IMR-90 (cell line): Measurements from ENCODE around the gene COQ10A. TPM values are rescaled to one million over a fixed set of nuclear protein-coding genes. Genes with fewer than 3 reads are reported as not detected.

Source experiments
- ATAC-seq: fragments of 200-7000 bp; cut with Tn5 transposase; 2 replicates; pipeline ENCODE4 v1.9.1; 2020; ENCODE audit warnings: low read depth, mild to moderate bottlenecking, moderate library complexity
- BruUV-seq: library from RNA; stranded (reverse); fragments of 400-500 nt; replicated peaks from 2 replicates; lab custom pipeline; 2021; lab: Mats Ljungman, UMichigan
- CTCF ChIA-PET: fragments of 300-600 bp; formaldehyde crosslinking; extraction: SDS; loops from one replicate; lab custom pipeline; 2021; ENCODE audit warnings: antibody characterized with exemption; lab: Yijun Ruan, JAX
- POLR2A ChIA-PET: fragments of 300-600 bp; sonication (Branson Sonifier 250); formaldehyde crosslinking; loops from one replicate; lab custom pipeline; 2022; ENCODE audit warnings: antibody characterized with exemption; ENCODE audit not compliant: unreplicated experiment; lab: Charles Lee
- DNase-seq: peaks from one replicate; pipeline ENCODE4 v3.0.0; 2013
- H2AFZ ChIP-seq: replicated peaks from 2 replicates; pipeline ENCODE3; 2013; ENCODE audit warnings: low read length, mild to moderate bottlenecking; ENCODE audit not compliant: poor library complexity
- H2AK5ac ChIP-seq: 2 replicates; pipeline ENCODE4 v1.6.1; 2013; ENCODE audit warnings: low read depth, low read length, inconsistent platforms
- H2AK9ac ChIP-seq: replicated peaks from 2 replicates; pipeline ENCODE3; 2013; ENCODE audit warnings: mild to moderate bottlenecking, low read depth, low read length, moderate library complexity; ENCODE audit not compliant: poor library complexity
- H2BK120ac ChIP-seq: 2 replicates; pipeline ENCODE4 v1.6.1; 2013; ENCODE audit warnings: low read depth, low read length, inconsistent platforms
- H2BK15ac ChIP-seq: 3 replicates; pipeline ENCODE4 v1.6.1; 2013; ENCODE audit warnings: low read depth, low read length, inconsistent platforms
- H2BK20ac ChIP-seq: 2 replicates; pipeline ENCODE4 v1.6.1; 2013; ENCODE audit warnings: low read depth, mild to moderate bottlenecking, inconsistent platforms, low read length, moderate library complexity
- H2BK5ac ChIP-seq: 2 replicates; pipeline ENCODE4 v1.6.1; 2013; ENCODE audit warnings: mild to moderate bottlenecking, low read depth, low read length, inconsistent platforms; ENCODE audit not compliant: poor library complexity, severe bottlenecking
- H3K14ac ChIP-seq: replicated peaks from 2 replicates; pipeline ENCODE4 v1.6.1; 2013; ENCODE audit warnings: low read depth, low read length, inconsistent platforms
- H3K18ac ChIP-seq: 2 replicates; pipeline ENCODE4 v1.6.1; 2013; ENCODE audit warnings: low read depth, low read length, control low read depth
- H3K23ac ChIP-seq: 2 replicates; pipeline ENCODE4 v1.6.1; 2013; ENCODE audit warnings: low read depth, low read length, inconsistent platforms
- H3K27ac ChIP-seq: 2 replicates; pipeline ENCODE4 v1.5.1; 2013; ENCODE audit warnings: mild to moderate bottlenecking, control low read depth, low read length; ENCODE audit not compliant: insufficient read depth
- H3K27me3 ChIP-seq: 2 replicates; pipeline ENCODE4 v1.6.1; 2013; ENCODE audit warnings: low read length; ENCODE audit not compliant: control insufficient read depth, insufficient read depth
- H3K36me3 ChIP-seq: 2 replicates; pipeline ENCODE4 v1.6.1; 2013; ENCODE audit warnings: low read length, mixed read lengths; ENCODE audit not compliant: control insufficient read depth, insufficient read depth
- H3K4ac ChIP-seq: 2 replicates; pipeline ENCODE4 v1.6.1; 2013; ENCODE audit warnings: low read depth, low read length, inconsistent platforms
- H3K4me1 ChIP-seq: 2 replicates; pipeline ENCODE4 v1.6.1; 2013; ENCODE audit warnings: low read length, mixed read lengths; ENCODE audit not compliant: control insufficient read depth, insufficient read depth
- H3K4me2 ChIP-seq: 2 replicates; pipeline ENCODE4 v1.6.1; 2013; ENCODE audit warnings: low read depth, mild to moderate bottlenecking, control low read depth, low read length, moderate library complexity
- H3K4me3 ChIP-seq: 2 replicates; pipeline ENCODE4 v1.5.1; 2013; ENCODE audit warnings: low read depth, mild to moderate bottlenecking, control low read depth, low read length, moderate library complexity; ENCODE audit not compliant: insufficient read depth
- H3K56ac ChIP-seq: 2 replicates; pipeline ENCODE4 v1.6.1; 2013; ENCODE audit warnings: low read length, inconsistent platforms; ENCODE audit not compliant: insufficient read depth; ENCODE audit errors: extremely low read depth
- H3K79me1 ChIP-seq, 2 experiments: 2 replicates each; pipeline ENCODE4 v1.6.1; 2013; ENCODE audit warnings: low read length in 2 of 2, inconsistent platforms in 1 of 2, low read depth in 1 of 2
- H3K9ac ChIP-seq: 2 replicates; pipeline ENCODE4 v1.6.1; 2013; ENCODE audit warnings: low read depth, low read length, control low read depth
- H3K9me1 ChIP-seq: 2 replicates; pipeline ENCODE4 v1.6.1; 2013; ENCODE audit warnings: low read length, inconsistent platforms; ENCODE audit not compliant: insufficient read depth
- H3K9me3 ChIP-seq: 2 replicates; pipeline ENCODE4 v1.6.1; 2013; ENCODE audit warnings: low read length; ENCODE audit not compliant: control insufficient read depth, insufficient read depth
- H4K20me1 ChIP-seq: 2 replicates; pipeline ENCODE4 v1.6.1; 2013; ENCODE audit warnings: low read length, inconsistent platforms; ENCODE audit not compliant: insufficient read depth
- H4K5ac ChIP-seq: 2 replicates; pipeline ENCODE4 v1.6.1; 2013; ENCODE audit warnings: mild to moderate bottlenecking, low read depth, low read length, control low read depth
- H4K8ac ChIP-seq, 2 experiments: 2 replicates each; pipeline ENCODE4 v1.6.1; 2013; ENCODE audit warnings: low read depth in 2 of 2, low read length in 2 of 2, control low read depth in 1 of 2, inconsistent platforms in 1 of 2
- H4K91ac ChIP-seq: 2 replicates; pipeline ENCODE4 v1.6.1; 2013; ENCODE audit warnings: low read depth, low read length, inconsistent platforms; ENCODE audit not compliant: insufficient read depth
- CEBPB ChIP-seq: IDR thresholded peaks from 2 replicates; pipeline ENCODE4 v1.6.1; 2012; ENCODE audit warnings: low read depth, low read length, improper control_type of control experiment
- WGBS, 2 experiments: methylation state at CpG; one replicate each; pipeline versions ENCODE4 v1.1.5 to v1.1.7; 2013; ENCODE audit warnings: missing lambda C conversion rate in 2 of 2; ENCODE audit not compliant: insufficient read length in 1 of 2; ENCODE audit errors: extremely low coverage in 2 of 2; 5-methylcytosine and 5-hydroxymethylcytosine counted together
- dilution Hi-C: fragments of 300-500 bp; cut with HindIII; formaldehyde crosslinking; loops from one replicate; pipeline ENCODE4 v1.14.3; 2018; ENCODE audit warnings: low sequenced_read_pairs; ENCODE audit not compliant: unreplicated experiment
- in situ Hi-C: fragments of 300-500 bp; cut with MboI; formaldehyde crosslinking; loops from 3 replicates; pipeline ENCODE4 v1.14.3; 2019; ENCODE audit warnings: low sequenced_read_pairs, inconsistent platforms, mixed read lengths
- intact Hi-C: fragments of 100-400 bp; cut with micrococcal nuclease; formaldehyde crosslinking; loops from 2 replicates; pipeline ENCODE4 v1.10.0; 2022
- polyA plus RNA-seq, 3 experiments: library from polyadenylated mRNA; depleted of rRNA; stranded (reverse); fragments of >200 nt; gene quantifications; 2 replicates each; pipeline ENCODE4 v1.2.3, GENCODE V29; 2012; ENCODE audit warnings: low replicate concordance in 1 of 3
- total RNA-seq: library from RNA; depleted of rRNA; stranded (reverse); fragments of >200 nt; gene quantifications from 2 replicates; pipeline ENCODE4 v1.2.3, GENCODE V29; 2012
- TF ChIP-seq, protein P1 (sequence below): fragments of 150-350 bp; IDR thresholded peaks from 2 replicates; pipeline ENCODE4 v1.6.1; 2017; ENCODE audit warnings: mild to moderate bottlenecking, antibody characterized with exemption, low read length, low read depth

Gene COQ10A
- total and polyA plus RNA-seq, 2 of the 4 experiments (the other 2 are of a cell fraction), result 4.7 to 10.8 TPM

DNA sequence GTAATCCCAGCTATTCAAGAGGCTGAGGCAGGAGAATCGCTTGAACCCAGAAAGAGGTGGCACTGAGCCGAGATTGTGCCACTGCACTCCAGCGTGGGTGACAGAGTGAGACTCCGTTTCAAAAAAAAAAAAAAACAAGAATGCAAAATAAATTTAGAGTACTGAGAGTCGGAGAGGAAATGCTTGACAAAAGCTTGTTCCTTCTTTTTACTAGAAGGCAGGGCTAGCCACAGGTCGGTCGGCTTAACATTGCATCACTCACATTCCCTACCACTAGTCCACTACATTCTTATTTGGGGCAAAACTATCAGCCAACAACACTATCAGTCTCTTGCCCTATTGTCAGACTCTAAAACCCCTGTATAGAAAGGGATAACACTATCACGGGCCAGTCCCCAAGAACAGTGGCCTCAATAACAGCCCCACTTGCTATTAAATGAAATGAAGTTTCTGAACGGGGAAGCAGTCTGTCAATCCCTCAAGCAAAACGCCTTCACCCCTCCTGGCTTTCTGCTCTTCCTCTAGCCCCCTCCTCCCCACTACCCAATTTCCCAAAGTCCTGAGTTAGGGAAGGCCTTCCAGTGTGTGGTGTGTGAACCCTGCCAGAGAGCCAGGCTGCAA lies 46.0 kb upstream of the COQ10A start:
- Histone ChIP-seq H3K18ac (peak overlapping the region; percentile 88), H3K27ac (peak overlapping the region; percentile 95), H2BK20ac (peak overlapping the region; percentile 6), H2AK5ac (peak overlapping the region; percentile 92), H4K91ac (peak overlapping the region; percentile 96), H3K14ac (peak overlapping the region; percentile 98), H3K9me3 (no peaks in the 10 kb centered on the region), H2BK120ac (peak overlapping the region; percentile 81), H3K4me1 (peaks cover 4% of the 10 kb centered on the region; the same call in 1 of the 2 replicates), H3K9me1 (peaks cover 16% of the 10 kb centered on the region), H4K5ac (peak overlapping the region; percentile 60), H4K20me1 (peaks cover 12% of the 10 kb centered on the region; the same call in 1 of the 2 replicates), H3K9ac (peak overlapping the region; percentile 95), H3K56ac (peak overlapping the region; percentile 93), H4K8ac (peak overlapping the region; percentile 74 to 84; a peak in 3 of 4 replicates), H3K36me3 (peaks cover 8% of the 10 kb centered on the region), H3K4me2 (peak overlapping the region; percentile 93), H3K4me3 (peak overlapping the region; percentile 79), H3K4ac (peak overlapping the region; percentile 98), H3K79me1 (peaks cover 27 to 51% of the 10 kb centered on the region in 2 experiments), H3K23ac (peak overlapping the region; percentile 87), H2BK5ac (peak overlapping the region; percentile 94), H2AK9ac (peak overlapping the region; percentile 95), H3K27me3 (no peaks in the 10 kb centered on the region), H2BK15ac (peak overlapping the region; percentile 67; the same call in 2 of the 3 replicates), H2AFZ (peak overlapping the region; percentile 87)
- peak; percentile 47 for DNase-seq
- intact Hi-C loops, result loop anchor here (2.0 kb wide), 2 partner anchors 14 to 62 kb away; partner anchors contain the start of gene MYL6
- dilution Hi-C loops, result no loop called here
- TF ChIP-seq, protein P1, sequence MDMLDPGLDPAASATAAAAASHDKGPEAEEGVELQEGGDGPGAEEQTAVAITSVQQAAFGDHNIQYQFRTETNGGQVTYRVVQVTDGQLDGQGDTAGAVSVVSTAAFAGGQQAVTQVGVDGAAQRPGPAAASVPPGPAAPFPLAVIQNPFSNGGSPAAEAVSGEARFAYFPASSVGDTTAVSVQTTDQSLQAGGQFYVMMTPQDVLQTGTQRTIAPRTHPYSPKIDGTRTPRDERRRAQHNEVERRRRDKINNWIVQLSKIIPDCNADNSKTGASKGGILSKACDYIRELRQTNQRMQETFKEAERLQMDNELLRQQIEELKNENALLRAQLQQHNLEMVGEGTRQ, result no peak
- peak; percentile 92 for TF ChIP-seq CEBPB
- in situ Hi-C loops, result no loop called here
- POLR2A ChIA-PET, result interaction anchor here (0.6 to 1.7 kb wide), 4 partner anchors 13 to 1939 kb away, joined by 4 to 8 read pairs (median 4); partner anchors contain the start of gene SMARCC2
- CTCF ChIA-PET, result interaction anchor here (0.6 to 2.0 kb wide), 4 partner anchors 13 to 142 kb away, joined by 4 to 8 read pairs (median 6); no protein-coding TSS in a partner anchor
- 28% methylated on average over 4 of the region's 10 CpGs; no CpG with 5 or more reads in 1 of the 2 experiments for WGBS, 2 experiments
- ATAC-seq, result no peak
- no TSS peak for BruUV-seq
